Measurements from ENCODE around the gene SYNJ2.

DNA sequence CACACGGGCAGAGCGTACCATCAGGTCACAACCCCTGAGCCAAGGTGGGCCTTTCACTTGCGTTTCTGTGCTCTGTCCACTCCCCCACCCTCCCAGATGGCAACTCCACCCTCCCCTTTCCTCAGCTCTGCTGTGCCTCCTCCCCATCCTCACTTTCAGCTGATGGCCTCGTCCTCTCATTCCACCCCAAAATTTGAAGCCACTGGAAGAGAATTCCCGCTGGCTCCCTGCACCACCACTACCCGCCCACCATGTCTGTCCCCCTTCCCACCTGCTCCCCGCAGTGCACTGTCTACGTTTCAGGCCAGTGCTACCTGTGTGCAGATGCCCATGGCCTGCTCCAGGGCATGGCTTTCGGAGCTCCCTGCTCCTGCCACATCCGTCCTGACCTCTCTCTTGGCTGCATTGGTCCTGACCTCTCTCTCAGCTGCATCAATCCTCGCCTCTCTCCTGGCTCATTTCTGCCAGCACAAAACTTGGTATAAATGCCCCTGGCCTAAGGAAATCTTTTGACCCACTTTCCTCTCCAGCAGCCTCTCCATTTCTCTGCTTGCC lies 24.0 kb downstream of the SYNJ2 start:
- TF ChIP-seq POLR2A (IDR thresholded peaks at IDR 0.05; ENCODE audit: low read depth, low read length) (no peak), POLR2AphosphoS5 (IDR thresholded peaks at IDR 0.05; ENCODE audit: low read depth, low read length) (no peak), SPI1 (IDR thresholded peaks at IDR 0.05; ENCODE audit: low read depth, low read length) (no peak), PAX5 (IDR thresholded peaks at IDR 0.05; ENCODE audit: insufficient read depth, low read length, severe bottlenecking) (no peak), TAF1 (IDR thresholded peaks at IDR 0.05; ENCODE audit: low read depth, low read length) (no peak), POU2F2 (IDR thresholded peaks at IDR 0.05; ENCODE audit: low read depth, low read length) (no peak)

Data from GM12891 (cell line).